HuH-7 (cell line): Measurements from ENCODE around the gene DDX43.
"Not testable (repeated sequence)": the region's sequence is repeated elsewhere in the genome, so short reads cannot be mapped to it uniquely, and the experiment has no call there.

Experiments
- DNase-seq: peaks from one replicate; pipeline ENCODE4 v3.0.0; 2011; ENCODE audit warnings: low spot score

The DDX43 gene

DNA sequence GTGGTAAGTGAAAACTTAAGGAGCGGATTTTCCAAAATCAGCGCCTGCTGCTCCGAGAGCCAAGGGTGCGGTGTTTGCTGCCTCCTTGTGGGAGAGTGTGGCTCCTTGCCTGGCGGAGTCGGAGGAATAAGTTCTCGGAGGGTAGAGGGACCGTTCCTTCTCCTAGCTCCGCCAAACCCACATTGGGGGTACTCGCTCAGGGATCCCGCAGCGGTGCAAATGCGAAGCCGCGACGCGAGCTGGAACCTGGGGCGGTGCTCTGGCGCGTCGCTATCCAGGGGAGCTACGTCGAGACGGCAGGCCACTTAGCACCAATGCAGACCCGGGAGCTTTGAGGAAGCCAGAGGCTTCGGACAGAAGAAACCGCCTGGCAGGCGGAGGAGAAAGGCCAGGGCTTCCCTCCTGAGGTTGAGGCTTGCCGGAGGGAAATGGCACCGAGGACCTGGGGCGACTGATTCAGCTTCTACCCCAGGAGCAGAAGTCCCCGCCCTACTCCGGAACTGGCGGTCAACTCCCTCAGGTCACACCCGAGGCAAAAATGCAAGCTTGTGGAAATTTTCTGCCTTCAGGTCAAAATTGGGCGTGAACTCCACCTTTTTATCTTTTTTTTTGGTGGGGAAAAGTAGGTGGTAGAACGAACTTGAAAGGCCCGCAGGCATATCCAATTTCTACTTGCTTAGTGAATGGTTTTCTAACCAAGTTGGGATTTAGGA is 5.7 kb upstream of the DDX43 start:
- peak; percentile 83 for DNase-seq

DNA sequence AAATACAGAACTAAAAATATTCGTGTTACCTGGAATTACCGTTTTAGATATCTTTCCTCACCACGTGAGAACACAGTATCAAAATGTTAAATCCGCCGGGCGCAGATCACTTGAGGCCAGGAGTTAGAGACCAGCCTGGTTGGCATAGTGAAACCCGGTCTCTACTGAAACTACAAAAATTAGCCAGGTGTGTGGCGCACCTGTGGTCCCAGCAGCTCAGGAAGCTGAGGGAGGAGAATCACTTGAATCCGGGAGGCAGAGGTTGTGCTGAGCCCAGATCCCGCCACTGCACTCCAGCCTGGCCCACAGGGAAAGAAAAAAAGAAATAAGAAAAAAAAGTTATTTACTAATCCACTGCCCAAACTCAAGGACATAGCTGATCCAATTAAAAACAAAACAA is 4.8 kb upstream of the DDX43 start:
- DNase-seq = no peak

DNA sequence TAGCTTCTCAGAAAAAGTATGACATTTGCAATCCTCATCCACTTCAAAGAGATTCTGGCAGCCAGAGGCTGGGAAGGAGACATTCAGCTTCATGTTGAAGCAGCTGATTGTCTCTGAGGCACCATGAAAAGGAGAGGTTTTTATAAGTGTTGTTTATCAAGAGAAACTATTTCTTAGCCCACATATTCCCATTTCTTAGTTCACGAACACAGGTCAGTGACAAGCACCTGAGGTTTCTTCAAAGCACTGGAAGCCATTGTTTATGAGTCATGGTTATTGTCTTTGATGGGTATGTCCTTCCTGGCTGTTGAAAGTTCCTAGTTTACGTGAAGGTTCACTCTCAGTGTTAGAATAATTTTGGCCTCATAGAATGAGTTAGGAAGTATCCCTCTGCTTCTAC is 3.0 kb upstream of the DDX43 start:
- no peak for DNase-seq

DNA sequence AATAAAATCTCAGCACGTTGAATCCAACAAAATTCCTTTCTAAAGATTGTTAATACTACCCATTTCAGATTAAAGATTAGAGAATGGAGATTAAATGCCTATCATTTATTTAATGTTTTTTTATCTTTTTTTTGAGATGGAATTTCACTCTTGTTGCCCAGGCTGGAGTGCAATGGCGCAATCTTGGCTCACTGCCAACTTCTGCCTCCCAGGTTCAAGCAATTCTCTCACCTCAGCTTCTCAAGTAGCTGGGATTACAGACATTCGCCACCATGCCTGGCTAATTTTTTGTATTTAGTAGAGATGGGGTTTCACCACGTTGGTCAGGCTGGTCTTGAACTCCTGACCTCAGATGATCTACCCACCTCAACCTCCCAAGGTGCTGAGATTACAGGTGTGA is 2.4 kb upstream of the DDX43 start:
- not testable (repeated sequence) for DNase-seq

DNA sequence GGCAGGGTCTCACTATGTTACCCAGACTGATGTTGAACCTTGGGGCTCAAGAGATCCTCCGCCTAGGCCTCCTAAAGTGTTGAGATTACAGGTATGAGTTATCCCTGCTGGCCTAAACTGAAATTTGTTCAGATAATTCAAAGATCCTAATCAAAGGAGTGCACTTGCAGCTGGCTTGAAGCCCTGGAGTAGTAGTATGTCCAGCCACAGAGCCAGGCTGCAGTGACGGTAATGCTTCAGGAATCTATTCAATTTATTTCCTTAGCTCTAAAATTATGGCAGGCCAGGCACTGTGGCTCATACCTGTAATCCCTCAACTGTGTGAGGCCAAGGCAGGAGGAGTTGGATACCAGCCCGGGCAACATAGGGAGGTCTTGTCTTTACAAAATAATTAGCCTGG is 1.4 kb upstream of the DDX43 start:
- no peak for DNase-seq

DNA sequence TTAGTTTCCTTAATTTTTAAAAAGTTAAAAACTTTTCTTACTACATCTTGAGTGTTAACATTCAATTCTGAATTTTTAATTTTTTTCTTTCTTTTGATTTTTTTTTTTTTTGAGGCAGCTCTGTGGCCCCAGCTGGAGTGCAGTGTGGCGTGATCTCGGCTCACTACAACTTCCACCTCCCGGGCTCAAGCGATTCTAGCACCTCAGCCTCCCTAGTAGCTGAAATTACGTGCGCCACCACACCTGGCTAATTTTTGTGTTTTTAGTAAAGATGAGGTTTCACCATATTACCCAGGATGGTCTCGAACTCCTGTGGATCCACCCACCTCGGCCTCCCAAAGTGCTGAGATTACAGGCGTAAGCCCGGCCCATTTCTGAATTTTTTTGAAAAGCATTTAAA is 1.2 kb downstream of the DDX43 start:
- no peak for DNase-seq

DNA sequence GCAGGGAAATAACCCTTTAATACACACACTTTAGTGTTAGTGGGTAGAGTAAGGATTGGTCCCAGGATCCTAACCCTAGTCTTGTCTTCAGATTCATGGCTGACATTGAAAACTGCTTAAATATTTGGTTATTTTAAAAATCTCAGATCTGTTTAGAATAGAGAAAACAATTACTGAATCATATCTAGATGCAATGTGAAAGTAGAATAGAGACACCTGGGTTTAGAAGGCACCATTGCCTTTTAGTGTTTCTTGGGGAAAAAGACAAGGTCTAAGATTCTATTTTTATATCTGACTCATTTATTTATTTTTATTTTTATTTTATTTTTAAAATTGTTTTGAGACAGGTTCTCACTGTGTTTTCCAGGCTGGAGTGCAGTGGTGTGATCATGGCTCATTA is 6.0 kb downstream of the DDX43 start:
- no peak for DNase-seq

DNA sequence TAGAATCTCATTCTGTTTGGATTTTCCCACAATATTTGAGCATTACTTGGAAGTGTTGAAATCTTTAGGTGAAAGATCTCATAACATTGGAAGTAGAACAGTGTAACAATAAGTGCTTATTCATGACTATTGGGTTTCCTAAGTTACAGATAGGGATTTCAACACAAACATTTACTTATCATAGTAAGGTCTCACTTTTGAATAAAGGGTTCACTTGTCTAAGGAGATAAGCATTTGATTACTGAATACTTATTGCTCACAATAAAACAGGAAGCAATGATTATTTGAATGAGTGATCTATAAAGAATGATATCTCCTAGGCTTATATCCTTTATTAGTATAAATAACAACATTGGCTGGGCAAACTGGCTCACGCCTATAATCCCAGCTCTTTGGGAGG is 14.8 kb downstream of the DDX43 start:
- no peak for DNase-seq

DNA sequence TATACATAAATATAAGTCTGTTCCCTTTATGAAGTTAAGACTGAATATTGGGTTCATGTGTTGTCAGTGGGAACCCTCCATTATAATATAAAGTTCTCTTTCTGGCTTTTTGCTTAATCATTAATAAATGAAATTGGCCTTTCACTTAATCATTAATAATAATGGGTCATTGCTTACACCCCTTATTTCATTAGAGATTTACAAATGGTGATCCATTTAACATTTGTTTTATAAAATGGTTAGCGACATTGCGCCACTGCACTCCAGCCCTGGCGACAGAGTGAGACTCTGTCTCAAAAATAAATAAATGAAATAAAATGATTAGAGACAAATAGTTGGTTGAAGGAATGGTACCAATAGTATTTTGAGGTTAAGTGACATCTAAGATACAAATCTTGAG is 18.5 kb downstream of the DDX43 start:
- DNase-seq = no peak

DNA sequence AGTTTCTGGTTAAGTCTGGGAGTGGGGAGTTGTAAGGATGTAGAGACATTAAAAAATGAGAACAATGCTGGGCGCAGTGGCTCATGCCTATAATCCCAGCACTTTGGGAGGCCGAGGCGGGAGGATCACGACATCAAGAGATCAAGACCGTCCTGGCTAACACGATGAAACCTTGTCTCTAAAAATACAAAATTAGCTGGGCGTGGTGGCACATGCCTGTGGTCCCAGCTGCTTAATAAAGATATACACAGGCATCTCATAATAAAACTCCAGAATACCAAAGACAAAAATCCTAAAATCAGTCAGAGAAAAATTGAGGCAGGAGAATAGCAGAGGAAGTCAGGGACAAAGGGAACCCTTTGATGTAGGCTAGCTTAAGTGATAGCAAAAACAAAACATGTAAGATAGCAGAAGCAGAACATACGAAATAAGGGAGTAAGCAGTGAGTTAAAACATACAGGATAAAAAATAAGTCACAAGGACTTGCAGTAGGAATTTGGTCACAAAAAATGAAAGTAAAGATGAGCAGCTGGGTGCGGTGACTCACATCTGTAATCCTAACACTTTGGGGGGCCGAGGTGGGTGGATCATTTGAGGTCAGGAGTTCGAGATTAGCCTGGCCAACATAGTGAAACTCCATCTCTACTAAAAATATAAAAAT is 23.6 kb downstream of the DDX43 start:
- DNase-seq = no peak

DNA sequence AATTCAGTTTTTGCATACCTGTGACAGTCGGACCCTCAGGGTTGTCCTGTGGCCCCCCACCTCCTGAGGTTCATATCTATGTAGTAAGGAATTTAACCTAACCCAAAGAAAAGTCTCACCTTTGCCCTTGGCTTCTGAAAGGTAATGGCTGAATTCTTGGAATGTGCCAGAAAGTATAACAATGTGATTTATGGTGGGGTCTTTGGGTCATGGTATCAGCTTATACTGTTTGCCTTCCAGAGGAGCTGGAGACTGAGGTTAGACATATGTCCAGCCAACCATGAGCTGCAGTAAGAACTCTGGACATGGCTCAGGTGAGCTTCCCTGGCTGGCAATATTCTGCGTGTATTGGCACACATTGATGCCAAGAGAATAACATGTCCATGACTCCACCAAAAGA is 26.9 kb downstream of the DDX43 start:
- no peak for DNase-seq

DNA sequence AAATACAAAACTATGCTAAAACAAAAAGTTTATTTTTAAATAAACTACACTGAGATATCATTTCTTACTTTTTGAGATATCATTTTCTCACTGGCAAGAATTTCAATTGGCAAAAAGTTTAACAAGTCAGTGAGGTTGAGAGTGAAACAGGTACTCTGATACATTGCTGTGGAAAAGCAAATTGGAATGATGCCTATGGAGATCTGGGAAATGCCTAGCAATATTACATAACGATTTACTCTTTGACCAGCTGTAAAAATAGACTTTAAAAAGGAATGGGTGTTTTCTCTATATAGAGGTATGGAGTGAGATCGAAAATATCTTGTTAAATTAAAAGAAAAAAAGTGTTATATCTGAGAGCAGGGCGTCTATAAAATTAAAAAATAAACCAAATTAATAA is 40.6 kb downstream of the DDX43 start:
- DNase-seq = no peak

DNA sequence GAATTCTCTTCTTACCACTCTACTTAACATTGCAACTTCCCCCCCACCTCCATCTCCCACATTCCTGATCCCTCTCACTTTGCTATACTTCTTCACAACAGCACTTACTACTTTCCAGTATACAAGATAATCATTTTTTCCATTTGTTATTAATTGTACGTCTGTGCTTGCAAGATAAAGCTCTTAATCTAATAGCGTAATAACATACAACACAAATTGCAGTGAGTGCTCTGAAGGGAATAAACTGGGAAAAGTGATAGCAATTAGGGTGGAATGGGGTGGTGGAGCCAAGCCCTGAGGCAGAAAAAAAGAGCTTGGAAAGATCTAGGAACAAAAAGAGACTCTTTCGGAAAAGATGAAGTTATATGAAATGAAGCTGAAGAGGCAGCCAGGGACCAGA is 48.9 kb downstream of the DDX43 start:
- DNase-seq = no peak

DNA sequence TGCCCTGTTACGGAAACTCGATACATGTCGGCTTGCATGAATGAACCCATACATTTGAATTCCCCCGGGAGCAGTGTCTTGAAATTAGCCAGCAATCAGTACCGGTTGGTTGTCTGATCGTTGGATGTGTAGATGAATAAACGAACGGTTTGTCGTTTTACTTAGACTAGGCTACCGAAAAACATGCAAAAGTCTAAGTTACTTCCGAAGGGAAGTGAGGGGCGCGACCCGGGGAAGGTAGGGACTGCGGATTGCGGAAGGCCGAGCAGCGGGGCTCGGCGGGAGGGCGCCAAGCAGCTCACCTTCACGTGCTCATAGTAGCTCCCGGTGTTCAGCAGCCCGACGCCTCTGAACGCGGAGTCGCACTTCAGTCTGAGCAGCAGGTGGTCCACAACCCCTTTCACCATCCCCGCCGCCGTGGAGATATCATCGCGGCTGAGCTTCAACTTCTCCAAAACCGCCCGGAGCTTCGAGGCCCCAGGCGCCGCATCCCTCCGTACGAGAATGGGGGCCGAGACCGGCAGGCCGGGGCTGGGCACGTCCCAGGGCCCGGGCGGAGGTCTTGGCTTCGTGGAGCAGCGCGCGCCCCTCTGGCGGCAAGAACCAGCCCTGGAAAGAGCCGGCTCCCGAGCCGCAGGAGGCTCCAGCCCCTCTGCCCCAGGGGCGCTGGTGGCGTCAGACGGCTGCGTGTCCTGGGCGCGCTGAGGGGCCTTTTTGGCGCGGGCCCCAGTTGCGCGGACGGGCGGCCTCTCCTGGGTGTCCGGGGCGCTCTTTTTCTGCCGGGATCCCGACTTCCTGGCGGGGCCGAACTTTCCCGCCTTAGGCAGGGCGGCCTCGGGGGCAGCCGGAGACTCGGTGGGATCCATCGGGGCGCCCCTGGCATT is 56.8 kb downstream of the DDX43 start:
- DNase-seq = no peak

DNA sequence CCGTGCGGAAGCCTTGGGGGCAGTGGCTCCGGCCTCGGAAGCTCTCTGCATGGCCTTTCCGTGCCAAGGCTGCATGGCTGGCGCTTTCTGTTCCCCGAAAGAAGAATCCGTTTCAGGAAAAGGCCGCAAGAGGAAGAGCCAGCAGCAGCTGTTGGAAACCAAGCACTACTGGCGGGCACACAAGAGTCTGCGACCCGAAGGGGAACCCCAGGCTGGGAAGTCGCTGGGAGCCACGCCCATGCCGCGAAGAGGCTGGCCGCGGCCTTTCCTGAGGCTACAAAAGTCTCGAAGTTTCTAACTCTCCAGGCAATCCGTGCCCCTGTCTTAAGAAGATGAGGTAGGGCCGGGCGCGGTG is 57.5 kb downstream of the DDX43 start, which contains the start of gene CGAS:
Gene CGAS, minus strand, starts transcription at position 191 of the 355 bp plus-strand sequence. Its CDS starts 116 bp downstream, at position 75.
- no peak for DNase-seq

DNA sequence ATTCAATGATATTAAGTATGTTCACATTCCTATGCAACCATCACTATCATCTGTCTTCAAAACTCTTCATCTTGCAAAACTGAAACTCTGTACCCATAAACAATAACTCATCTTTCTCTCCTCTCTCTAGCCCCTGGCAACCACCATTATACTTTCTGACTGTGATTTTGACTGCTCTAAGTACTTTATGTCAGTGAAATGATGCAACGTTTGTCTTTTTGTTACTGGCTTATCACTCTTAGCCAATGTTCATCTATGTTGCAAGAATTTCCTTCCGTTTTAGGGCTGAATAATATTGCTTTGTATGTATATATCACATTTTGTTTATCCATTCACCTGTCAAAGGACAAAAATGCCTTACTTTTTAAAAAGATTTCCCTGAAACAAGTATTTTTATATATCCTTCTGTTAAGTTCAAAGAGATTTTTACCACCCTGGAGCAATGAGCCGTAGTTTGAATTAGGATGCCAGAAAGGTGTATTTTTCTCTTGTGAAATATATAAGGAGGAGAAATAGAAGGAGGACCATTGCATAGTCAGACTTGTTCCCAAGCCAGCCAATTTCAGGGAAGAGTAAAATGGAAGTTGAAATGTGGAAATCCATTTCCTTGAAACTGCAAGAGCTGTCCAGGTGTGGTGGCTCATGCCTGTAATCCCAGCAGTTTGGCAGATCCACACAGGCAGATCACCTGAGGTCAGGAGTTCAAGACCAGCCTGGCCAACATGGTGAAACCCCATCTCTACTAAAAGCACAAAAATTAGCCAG is 61.4 kb downstream of the DDX43 start:
- DNase-seq = peak; percentile 41

DNA sequence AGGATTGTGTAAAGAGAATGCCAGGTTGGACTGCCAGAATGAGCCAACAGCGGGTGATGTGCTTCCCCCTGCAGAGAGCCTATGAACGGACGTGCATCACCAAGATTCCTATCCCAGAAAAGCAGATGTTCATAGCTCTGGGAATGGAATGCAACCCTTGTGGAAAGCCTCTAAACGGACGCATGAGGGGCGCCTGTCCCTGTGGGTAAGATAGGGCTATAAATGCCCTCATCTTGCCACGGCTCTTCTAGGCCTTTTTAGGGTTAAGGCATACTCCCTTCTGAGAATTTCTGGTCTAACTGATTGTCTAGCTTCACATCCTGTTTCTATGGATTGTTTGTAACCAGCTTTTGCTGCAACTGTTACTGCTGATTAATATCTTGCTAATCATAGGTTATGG is 64.8 kb downstream of the DDX43 start:
- DNase-seq = not testable (repeated sequence)

DNA sequence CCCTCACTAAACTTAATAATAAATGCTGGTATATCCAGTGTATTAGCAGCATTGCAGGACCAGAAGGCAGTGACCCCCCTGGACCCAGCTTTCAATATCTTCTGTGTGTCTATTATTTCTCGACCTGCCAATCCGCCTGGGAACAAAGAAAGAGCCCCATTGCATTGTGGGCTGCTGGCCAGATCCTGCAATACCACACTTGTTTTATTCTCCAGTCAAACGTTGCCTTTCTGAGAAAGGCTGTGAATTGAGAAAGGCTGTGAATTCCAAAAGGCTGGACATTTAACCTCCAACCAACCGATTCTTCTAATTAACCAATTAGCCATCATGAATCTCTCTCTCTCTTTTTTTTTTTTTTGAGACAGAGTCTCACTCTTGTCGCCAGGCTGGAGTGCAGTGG is 65.4 kb downstream of the DDX43 start:
- DNase-seq = no peak

DNA sequence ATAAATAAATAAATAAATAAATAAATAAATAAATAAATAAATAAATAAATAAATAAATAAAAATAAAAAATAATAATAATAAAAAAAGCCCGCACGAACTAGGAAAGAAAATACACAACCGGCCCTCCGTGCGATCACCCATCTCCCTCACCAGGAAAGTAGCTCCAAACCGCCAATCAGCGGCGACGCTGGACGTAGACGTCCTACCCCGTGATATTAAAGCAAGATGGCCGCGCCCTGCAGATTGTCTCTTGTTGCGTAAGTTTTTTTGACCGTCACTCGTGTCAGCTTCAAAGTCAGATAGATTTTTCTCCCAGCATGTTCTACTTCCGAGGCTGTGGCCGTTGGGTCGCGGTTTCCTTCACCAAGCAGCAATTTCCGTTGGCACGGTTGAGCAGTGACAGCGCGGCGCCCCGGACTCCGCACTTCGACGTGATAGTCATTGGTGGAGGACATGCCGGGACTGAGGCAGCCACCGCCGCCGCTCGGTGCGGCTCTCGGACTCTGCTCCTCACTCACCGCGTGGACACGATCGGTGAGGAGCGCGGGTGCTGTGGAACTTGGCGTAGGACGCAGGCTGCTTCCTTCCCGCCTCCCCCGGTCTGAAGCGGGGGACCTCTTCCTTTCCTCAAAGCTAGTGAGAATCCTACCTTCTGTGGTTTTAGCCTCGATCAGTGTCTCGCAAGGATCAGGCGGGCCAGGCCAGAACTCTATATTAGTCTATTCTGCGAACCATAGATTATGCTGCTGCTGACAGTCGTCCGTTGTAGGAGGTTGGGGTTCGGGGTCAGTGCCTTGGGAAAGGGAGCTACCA is 67.1 kb downstream of the DDX43 start, which contains the start of gene MTO1:
Gene MTO1, plus strand, starts transcription at position 201 of the 814 bp plus-strand sequence. Its CDS starts 118 bp downstream, at position 319.
- peak; percentile 93 for DNase-seq
